ENCODE results near the gene CNOT6L. TPM values are rescaled to one million over a fixed set of nuclear protein-coding genes. Genes with fewer than 3 reads are reported as not detected.

CNOT6L gene
- total and polyA plus RNA-seq, 2 of the 13 experiments (the other 11 are each of a cell fraction or from before 2014, with no cell fraction given) = 7.9 to 13.5 TPM

DNA sequence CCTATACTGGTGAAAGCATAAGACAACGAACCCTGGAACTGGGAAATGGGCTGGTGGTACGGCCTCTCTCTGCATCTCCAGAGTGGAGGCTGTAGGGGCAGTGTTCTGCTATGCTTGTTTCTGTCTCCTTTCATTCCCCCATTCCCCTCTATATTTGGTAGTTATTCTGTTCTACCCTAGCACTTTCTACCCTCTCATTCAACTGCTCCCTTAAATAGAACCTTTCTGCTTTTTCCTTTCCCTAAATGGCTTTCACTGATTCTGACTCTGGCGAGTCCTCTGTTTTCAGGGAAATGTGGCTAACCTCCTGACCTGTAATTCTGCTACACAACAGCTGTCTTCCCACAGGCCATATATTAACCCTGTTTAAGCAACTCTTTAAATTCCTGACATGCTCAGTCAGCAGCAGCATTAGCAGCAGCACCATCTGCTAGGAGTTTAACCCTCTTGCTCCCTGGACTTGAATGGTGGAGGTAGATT lies 119.4 kb downstream of the CNOT6L start (continued):
- TF ChIP-seq, protein P1, sequence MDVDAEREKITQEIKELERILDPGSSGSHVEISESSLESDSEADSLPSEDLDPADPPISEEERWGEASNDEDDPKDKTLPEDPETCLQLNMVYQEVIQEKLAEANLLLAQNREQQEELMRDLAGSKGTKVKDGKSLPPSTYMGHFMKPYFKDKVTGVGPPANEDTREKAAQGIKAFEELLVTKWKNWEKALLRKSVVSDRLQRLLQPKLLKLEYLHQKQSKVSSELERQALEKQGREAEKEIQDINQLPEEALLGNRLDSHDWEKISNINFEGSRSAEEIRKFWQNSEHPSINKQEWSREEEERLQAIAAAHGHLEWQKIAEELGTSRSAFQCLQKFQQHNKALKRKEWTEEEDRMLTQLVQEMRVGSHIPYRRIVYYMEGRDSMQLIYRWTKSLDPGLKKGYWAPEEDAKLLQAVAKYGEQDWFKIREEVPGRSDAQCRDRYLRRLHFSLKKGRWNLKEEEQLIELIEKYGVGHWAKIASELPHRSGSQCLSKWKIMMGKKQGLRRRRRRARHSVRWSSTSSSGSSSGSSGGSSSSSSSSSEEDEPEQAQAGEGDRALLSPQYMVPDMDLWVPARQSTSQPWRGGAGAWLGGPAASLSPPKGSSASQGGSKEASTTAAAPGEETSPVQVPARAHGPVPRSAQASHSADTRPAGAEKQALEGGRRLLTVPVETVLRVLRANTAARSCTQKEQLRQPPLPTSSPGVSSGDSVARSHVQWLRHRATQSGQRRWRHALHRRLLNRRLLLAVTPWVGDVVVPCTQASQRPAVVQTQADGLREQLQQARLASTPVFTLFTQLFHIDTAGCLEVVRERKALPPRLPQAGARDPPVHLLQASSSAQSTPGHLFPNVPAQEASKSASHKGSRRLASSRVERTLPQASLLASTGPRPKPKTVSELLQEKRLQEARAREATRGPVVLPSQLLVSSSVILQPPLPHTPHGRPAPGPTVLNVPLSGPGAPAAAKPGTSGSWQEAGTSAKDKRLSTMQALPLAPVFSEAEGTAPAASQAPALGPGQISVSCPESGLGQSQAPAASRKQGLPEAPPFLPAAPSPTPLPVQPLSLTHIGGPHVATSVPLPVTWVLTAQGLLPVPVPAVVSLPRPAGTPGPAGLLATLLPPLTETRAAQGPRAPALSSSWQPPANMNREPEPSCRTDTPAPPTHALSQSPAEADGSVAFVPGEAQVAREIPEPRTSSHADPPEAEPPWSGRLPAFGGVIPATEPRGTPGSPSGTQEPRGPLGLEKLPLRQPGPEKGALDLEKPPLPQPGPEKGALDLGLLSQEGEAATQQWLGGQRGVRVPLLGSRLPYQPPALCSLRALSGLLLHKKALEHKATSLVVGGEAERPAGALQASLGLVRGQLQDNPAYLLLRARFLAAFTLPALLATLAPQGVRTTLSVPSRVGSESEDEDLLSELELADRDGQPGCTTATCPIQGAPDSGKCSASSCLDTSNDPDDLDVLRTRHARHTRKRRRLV (CRISPR knock-in tag; IDR thresholded peaks at IDR 0.05) = no peak
- TF ChIP-seq ZFX (CRISPR knock-in tag; IDR thresholded peaks at IDR 0.05; ENCODE audit: low read depth) (no peak), ZNF644 (CRISPR knock-in tag; IDR thresholded peaks at IDR 0.05; ENCODE audit: low read depth) (no peak), CEBPG (CRISPR knock-in tag; IDR thresholded peaks at IDR 0.05) (peak; percentile 28), ZNF878 (CRISPR knock-in tag; IDR thresholded peaks at IDR 0.05) (no peak)
- TF ChIP-seq, protein P2, sequence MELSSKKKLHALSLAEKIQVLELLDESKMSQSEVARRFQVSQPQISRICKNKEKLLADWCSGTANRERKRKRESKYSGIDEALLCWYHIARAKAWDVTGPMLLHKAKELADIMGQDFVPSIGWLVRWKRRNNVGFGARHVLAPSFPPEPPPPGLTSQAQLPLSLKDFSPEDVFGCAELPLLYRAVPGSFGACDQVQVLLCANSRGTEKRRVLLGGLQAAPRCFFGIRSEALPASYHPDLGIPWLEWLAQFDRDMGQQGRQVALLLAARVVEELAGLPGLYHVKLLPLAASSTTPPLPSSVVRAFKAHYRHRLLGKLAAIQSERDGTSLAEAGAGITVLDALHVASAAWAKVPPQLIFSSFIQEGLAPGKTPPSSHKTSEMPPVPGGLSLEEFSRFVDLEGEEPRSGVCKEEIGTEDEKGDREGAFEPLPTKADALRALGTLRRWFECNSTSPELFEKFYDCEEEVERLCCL (CRISPR knock-in tag; IDR thresholded peaks at IDR 0.05; ENCODE audit: borderline replicate concordance) = no peak
- TF ChIP-seq, protein P3, sequence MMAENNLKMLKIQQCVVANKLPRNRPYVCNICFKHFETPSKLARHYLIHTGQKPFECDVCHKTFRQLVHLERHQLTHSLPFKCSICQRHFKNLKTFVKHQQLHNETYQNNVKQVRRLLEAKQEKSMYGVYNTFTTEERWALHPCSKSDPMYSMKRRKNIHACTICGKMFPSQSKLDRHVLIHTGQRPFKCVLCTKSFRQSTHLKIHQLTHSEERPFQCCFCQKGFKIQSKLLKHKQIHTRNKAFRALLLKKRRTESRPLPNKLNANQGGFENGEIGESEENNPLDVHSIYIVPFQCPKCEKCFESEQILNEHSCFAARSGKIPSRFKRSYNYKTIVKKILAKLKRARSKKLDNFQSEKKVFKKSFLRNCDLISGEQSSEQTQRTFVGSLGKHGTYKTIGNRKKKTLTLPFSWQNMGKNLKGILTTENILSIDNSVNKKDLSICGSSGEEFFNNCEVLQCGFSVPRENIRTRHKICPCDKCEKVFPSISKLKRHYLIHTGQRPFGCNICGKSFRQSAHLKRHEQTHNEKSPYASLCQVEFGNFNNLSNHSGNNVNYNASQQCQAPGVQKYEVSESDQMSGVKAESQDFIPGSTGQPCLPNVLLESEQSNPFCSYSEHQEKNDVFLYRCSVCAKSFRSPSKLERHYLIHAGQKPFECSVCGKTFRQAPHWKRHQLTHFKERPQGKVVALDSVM (CRISPR knock-in tag; IDR thresholded peaks at IDR 0.05) = peak; percentile 61
